Activated CD8-positive, alpha-beta memory T cell treated with anti-CD3 and anti-CD28 coated beads, Interleukin-2, amount 50 U/mL, for 24 hours (primary cell): ENCODE measurements around the gene NLRP12.
"Not testable (repeated sequence)": the region's sequence is repeated elsewhere in the genome, so short reads cannot be mapped to it uniquely, and the experiment has no call there.

ENCODE experiments used
- DNase-seq: peaks from one replicate; pipeline ENCODE4 v3.0.0-alpha.2; 2020; ENCODE audit errors: extremely low read depth

NLRP12 gene

DNA sequence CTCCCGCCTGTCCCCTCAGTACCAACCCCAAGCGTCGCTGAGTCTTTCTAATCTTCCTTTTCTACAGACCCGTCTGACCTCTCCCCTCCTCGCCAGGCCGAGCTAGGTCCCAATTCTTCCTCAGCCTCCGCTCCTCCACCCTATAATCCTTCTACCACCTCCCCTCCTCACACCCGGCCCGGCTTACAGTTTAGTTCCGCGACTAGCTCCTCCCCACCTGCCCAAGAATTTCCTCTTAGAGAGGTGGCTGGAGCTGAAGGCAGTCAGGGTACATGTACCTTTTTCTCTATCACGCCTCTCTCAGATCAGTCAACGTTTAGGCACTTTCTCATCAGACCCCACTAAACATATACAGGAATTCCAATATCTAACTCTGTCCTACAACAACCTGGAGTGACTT lies 8.7 kb upstream of the NLRP12 start:
- DNase-seq = not testable (repeated sequence)

DNA sequence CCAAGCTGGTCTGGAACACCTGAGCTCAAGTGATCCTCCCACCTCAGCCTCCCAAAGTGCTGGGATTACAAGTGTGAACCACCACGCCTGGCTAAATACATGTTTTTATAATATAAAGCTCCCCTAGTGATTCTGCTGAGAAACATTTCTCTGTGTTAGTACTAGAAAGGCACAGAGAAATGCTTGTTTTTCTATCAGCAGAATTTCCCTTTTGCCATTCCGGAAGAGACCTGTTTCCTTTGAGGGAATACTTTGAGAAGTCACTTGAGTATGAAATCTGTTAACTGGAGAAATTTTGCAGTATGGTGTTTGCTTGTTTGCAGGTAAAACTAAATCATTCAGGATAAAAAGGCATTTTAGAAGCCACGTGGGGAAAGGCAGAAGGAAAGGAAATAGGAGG lies 4.4 kb upstream of the NLRP12 start:
- no peak for DNase-seq

DNA sequence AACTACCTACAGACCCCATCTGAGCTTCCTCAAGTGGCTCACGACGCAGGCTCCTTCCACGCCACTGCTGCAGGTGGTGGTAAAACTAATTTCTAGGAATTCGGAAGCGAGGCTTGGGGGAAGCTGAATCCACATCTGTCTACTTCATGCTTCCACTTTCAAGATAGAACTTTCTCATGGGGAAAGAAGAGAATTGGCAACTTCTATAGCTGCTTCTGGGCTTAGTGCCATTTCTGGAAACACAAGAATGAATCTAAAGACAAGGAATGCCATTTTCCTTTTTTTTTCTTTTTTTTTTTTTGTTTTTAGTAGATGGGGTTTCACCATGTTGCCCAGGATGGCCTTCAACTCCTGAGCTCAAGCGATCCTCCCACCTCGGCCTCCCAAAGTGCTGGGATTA lies 2.8 kb upstream of the NLRP12 start:
- DNase-seq = no peak

DNA sequence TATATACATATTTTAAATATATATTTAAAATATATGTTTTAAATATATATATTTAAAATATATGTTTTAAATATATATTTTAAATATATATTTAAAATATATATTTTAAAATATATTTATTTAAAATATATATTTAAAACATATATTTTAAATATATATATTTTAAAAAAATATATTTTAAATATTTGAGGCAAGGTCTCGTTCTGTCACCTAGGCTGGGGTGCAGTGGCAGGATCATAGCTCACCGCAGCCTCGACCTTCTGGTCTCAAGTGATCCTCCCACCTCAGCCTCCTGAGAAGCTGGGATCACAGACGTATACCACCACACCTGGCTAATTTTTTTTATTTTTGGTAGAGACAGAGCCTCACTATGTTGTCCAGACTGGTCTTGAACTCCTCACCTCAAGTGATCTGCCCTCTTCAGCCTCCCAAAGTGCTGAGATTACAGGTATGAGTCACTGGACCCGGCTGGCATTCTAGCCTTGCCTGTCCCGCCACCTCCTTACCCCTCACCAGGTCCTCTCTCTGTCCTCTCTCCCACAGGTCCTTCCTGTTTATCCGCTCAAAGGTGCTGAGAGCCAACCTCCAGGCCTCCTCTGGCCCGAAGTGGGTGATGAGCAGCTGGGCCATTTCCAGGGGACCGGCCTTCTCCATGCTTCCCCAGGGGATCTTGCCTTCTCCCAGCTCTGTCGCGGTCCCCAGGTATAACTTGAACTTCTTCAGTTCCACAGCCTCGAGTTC lies 564 bp downstream of the NLRP12 start:
- no peak for DNase-seq

DNA sequence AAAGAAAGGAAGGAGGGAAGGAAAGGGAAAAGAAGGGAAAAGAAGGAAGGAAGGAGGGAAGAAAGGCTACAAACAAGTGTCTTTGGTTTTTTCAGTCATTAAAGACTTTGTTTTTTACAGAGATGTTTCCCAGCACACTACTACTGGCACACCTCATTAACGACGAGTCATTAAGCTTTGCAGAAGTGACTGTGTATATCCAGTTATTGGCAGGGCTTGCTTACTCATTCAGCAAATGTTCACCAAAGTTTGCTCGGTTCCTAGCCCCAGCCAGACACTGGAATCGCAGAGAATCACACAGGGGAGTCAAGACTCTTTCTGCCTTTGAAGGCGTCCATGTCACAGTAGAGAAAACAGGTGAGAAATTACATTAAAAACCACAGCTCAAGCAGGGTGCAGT lies 4.3 kb downstream of the NLRP12 start:
- no peak for DNase-seq

DNA sequence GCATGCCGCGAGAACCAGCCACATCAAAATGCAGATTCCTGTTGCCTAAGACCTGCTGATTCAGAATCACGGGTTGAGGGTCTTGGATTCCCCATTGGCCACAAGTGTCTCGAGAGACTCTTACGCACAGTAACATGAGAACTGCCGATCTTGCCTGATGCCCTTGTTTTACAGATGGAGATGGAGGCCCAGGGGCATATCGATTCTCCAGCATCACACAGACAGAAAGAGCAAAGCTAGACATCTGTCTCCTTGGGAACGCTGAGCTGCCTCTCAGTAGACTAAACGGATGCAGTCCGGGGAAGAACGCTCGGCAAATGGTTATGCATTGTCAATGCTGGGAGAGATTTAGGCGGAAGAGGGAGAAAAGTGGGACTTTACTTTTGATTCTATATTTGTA lies 5.4 kb downstream of the NLRP12 start:
- DNase-seq = no peak

DNA sequence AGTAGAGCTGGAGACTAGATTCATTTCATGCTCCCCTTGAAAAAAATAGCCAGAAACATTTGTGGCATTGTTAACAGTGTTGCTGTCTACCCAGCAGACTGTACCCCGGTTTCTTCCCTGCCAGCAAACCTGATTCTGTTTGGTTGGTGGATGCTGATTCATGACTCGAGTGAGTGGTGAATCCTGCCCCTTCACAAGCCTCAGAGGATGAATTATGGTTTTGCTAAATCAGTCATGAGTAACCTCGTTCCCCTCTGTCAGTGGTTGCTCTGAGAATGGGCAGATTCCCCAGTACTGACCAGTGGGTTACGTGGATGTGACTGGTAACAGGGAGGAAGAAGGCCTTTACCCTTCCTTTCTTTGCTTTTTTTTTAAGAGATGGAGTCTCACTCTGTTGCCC lies 10.1 kb downstream of the NLRP12 start:
- DNase-seq = no peak

DNA sequence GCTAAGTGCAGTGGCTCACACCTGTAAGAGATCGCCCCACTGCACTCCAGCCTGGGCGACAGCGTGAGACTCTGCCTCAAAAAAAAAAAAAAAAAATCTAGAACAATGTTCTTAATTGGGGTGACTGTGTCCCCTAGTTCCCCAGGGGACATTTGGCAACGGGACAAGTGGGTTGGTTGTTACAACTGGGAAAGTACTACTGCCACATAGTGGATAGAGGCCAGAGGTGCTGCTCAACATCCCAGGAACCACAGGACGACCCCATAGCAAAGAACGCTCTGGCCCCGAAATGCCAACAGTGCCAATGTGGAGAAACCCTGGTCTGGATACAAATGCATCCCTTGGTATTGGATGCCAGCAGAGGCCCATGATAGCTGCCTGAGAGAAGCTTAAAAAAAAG lies 11.8 kb downstream of the NLRP12 start:
- no peak for DNase-seq

DNA sequence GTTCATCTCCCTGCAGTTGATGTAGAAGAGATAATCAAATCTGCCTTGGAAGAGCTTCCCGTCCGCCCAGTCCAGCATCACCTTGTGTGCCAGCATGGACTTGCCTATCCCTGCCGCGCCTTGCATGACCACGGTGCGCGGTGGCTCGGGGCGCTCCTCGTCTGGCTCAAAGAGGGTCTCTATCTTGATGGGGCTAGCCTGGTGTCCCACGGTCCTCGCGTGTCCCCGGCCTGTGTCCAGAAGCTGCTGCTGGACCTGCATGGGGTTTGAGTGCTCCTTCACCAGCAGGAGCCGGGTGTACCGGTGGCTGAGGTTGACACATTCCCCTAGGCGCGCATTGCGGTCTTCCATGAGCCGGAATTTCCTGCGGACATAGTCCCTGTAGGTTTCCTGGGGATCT lies 13.2 kb downstream of the NLRP12 start:
- no peak for DNase-seq

DNA sequence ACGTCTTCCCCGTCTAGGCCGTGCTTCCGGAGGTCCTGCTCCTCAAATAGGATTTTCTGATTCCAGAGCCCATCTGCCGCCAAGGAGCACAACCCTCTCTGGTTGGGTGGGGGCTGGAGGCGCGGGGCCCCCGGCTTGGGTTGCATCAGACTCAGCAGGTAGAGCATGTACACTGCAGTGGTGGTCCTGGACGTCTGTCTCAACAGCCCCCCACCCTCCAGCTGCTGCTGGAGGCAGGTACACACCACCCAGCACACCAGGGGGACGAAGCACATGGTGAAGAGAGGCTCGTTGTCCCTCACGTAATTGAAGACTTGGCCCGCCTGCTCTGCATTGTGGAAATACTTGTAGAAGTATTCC lies 13.9 kb downstream of the NLRP12 start:
- DNase-seq = no peak

DNA sequence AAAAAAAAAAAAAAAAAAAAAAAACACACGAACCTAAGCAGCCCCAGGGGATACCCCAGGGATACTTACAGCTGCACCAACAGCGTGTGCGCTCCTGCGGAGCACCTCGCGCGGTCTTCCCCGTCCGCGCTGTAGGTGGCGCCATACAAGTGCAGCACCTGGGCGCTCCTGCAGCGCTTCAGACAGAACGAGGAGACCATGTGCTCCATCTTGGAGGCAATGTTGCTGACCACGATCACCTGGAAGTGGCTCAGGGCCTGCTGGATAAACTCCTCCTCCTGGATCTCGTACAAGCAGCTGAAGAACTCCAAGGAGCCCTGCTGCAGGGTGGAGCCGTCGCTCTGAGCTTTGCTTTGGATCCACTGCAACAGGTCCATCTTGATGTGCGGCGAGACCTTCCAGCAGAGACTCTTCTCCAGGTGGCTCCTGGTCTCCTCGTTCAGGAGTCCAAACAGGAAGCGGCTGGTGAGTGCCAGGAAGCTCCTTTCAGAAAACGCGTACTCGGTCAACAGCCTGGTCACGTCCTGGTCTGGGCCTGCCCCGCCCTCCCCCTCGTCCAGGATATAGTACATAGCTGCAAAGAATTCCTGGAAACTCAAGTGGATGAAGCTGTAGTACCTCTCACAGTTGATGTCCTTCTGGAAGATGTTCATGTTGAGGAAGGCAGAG lies 14.5 kb downstream of the NLRP12 start:
- DNase-seq = no peak

DNA sequence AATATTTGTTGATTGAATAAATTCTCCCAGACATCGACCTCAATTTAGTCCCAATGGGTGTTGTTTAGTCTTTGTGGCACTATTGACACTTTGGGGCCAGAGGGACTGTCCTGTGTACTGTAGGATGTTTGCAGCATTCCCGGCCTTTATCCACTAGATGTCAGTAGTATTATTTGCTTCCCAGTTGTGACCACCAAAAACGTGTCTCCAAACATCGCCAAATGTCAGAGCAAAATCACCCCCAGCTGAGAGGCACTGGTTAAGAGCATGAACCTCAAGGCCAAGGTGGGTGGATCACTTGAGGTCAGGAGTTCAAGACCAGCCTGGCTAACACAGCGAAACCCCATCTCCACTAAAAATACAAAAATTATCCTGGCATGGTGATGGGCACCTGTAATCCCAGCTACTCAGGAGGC lies 15.4 kb downstream of the NLRP12 start:
- DNase-seq = no peak

DNA sequence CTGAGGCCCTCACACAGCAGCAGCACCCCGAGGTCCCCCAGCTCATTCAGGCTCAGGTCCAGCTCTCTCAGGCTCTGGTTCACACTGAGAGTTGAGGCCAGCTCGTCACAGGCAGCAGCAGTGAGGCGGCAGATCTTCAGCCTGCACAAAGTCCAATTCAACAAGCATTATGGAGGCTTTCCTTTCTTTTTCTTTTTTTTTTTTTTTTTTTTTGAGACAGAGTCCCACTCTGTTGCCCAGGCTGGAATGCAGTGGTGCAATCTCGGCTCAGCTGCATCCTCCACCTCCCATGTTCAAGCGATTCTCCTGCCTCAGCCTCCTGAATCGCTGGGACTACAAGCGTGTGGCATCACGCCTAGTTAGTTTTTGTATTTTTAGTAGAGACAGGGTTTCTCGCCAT lies 22.9 kb downstream of the NLRP12 start:
- no peak for DNase-seq

DNA sequence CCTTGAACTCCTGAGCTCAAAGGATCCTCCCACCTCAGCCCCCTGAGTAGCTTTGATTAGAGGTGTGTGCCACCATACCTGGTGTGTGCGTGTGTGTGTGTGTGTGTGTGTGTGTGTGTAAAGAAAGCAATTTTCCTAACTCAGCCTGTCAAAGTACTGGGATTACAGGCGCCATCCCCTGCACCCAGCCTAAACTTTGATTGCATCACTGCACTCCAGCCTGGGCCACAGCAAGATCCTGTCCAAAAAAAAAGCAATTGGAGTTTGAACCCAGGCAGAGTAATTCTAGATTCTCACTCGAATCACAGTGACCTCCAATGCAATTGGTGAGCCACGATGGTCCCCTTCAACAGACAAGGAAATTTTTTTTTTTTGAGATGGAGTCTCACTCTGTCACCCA lies 29.1 kb downstream of the NLRP12 start:
- no peak for DNase-seq

DNA sequence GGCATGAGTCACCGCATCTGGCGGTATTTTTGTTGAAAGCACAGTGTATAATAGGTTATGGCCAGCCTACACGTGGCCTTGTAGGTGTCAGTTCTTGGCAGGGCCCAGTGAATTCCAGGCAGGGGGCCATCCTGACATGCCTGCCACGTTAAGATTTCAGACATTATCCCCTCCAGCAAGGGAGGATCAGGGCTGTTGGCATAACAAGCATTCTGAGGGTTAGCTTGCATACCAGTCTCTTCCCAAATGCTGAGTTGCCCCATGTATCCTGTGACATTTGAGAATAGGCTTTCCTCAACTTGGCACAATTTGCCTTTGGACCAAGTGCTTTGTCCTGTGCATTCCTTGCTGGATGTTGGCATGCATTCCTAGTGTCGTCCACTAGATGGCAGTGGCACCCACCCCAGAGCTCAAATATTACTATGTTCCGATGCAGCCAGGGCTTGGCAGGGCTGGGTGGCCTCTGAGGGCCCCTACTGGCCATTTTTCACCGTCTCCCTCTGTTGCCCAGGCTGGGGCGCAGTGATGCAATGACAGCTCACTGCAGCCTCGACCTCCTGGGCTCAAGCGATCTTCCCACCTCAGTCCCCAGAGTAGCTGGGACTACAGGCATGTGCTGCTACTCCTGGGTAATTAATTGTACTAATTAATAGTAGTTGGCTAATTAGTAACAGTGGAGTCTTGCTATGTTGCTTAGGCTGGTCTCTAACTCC lies 31.2 kb downstream of the NLRP12 start:
- DNase-seq = peak; percentile 46

DNA sequence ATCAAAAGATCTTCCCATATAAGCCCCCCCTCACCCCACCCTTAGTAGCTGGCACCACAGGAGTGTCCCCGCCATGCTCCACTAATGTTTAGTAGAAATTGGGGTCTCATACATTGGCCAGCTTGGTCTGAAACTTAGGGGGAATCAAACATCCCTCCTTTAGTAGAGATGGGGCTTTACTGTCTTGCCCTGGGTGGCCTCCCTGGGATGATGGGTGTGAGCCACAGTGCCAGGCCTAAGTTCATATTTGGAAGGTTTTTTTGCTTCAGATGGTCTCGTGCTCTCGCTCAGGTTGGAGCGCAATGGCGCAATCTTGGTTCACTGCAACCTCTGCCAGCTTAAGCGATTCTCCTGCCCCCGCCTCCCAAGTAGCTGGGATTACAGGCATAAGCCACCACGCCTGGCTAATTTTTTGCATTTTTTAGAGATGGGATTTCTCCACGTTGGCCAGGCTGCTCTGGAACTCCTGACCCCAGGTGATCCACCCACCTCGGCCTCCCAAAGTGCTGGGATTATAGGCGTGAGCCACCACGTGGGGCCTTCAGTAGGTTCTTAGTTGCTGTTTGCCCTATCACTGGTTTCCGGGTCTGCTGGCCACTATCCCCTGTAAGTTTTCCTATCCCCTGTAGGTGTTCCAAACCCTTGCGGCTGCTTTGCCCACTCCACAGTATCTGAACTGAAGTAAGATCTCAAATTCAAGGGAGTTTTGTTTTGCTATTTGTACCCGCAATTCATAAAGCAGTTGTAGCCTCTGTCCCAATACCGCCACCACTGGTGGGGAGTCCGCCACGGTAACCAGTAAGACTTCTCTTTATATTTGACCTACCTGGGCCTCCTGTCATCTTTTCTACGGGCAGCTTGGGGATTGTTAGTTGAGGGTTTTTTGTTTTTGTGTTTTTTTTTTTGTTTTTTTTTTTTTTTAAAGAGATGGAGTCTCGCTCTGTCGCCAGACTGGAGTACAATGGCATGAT lies 34.1 kb downstream of the NLRP12 start:
- DNase-seq = no peak

DNA sequence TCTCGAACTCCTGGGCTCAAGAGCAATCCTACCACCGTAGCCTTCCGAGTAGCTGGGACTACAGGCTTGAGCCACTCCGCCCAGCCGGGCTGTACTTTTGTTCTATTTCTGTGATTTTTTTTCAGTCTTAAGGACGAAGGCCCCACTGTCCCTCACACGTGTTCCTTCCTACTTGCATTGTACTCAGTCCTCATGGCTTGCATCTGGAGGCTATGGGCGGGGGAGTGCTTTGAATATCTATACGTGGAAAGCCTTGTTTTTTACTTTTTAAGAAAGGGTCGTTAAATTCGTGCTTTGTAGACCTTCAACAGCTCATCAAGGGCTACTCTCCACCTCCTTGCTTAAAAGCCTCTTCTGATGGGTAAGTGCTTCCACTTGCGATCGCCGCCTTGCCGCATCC lies 36.8 kb downstream of the NLRP12 start:
- no peak for DNase-seq

DNA sequence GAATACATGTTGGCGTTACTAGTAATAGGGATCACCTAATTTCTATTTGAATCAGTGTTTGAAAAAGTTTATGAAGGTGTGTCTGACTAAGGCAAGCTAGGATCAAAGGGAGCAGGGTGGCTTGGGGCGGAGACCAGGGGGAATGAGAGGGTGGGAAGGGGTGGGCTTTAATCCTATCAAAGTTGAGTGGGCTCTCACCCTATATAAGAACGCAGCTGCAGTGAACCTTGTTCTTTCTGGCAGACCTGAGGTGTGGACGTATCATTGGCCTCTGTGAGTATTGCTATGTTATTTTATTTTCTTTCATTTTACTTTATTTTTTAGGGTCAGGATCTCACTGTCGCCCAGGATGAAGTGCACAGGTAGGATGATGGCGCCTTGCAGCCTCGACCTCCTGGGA lies 37.4 kb downstream of the NLRP12 start:
- no peak for DNase-seq

DNA sequence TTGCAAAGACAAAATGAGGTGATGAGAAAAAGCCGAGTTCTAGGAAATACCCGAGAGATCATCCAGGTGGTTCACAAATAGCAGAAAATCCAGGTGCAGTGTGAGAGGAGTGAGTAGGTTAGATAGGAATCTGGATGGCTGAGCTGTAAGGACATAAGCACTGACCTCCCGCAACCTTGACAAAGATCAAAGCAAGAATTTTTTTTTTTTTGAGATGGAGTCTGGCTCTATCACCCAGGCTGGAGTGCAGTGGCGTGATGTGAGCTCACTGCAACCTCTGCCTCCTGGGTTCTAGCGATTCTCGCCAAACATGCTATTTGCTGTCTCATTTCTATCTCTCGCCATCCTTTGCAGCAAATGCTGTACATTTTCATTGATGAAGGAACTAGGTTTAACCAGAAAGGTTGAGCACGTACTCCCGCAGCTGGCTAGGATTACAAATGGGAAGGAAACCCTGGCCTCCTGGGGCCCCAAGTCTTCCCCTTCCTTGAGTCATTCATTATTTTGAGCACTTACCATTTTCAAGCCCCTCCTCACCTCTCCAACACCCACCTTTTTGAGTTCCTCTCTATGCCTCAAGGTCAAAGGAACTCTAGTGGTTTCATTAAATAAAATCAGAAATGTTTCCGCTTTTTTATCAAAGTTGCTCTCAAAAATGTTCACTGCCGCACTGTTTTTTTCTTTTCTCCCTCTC lies 38.8 kb downstream of the NLRP12 start:
- no peak for DNase-seq

DNA sequence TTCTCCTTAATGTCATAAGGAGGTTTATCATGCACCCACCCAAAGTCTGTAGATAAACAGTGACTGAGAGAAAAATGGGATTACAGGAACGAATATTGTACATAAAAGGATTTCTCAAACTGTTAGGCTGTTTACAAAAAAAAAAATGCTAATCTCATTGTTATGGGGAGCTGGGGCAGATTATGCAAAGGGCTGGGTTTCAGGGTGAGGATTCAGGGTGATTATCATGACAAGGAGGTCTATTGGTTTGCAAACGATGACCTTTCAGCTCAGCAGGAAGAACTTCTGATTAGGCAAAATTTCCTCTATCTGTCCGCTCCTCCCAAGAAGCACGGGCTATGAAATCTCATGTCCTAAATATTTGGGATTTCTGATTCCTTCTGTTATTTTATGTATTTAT lies 41.4 kb downstream of the NLRP12 start:
- DNase-seq = no peak

DNA sequence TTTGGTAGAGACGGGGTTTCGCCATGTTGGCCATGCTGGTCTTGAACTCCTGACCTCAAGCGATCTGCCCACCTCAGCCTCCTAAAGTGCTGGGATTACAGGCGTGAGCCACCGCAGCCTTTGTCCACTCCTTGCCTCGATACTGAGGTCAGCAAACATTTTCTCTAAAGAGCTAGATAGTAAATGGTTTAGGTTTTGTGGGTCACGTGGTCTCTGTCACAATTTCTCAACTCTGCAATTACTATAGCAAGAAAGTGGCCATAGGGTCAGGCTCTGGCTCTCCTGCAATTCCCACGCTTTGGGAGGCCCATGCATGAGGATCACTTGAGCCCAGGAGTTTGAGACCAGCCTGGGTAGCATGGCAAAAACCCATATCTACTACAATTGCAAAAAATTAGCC lies 42.8 kb downstream of the NLRP12 start:
- not testable (repeated sequence) for DNase-seq
